Limb (tissue), 2 donors: Measurements from ENCODE around the gene GNB5.
A peak's percentile ranks its signal among the peaks of the same experiment; 100 is the strongest.
"Not testable (repeated sequence)": the region's sequence is repeated elsewhere in the genome, so short reads cannot be mapped to it uniquely, and the experiment has no call there.

Source experiments
- DNase-seq, 2 donors: peaks; one replicate each; pipeline ENCODE4 v3.0.0-alpha.2; 2016; ENCODE audit errors: extremely low spot score in 2 of 2

GNB5 gene

DNA sequence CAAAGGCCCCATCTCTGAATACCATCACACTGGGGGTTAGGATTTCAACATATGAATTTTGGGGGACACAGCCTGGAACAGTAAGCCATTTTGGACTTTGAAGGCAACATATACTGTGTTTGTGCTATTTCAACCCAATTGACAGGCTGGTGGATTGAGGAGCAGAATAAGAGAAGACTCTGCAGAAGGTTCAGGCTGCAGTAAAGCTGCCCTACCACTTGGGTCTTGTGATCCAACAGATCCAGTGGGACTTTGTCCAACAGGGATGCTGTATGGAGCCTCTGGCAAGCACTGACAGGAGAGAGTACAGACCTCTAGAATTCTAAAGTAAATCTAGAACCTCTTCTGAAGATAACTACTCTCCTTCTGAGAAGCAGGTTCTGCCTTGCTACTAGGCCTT, 77.5 kb downstream of the GNB5 start:
- DNase-seq, result no peak

DNA sequence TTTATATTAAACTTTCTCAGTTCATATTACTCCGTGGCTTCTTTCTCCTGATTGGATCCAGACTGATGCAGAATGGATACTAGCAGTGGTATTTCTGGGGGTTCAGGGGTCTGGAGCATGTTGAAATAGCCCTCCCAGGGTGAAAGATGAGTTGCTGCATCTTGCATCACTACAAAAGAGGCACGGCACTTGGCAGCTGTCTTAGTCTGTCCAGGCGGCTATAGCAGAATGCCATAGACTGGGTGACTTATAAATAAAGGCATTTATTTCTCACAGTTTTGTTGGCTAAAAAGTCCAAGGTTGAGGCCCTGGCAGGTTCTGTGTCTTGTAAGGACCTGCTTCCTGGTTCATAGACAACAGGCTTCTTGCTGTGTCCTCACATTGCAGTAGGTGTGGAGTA, 78.0 kb downstream of the GNB5 start:
- DNase-seq, result no peak

DNA sequence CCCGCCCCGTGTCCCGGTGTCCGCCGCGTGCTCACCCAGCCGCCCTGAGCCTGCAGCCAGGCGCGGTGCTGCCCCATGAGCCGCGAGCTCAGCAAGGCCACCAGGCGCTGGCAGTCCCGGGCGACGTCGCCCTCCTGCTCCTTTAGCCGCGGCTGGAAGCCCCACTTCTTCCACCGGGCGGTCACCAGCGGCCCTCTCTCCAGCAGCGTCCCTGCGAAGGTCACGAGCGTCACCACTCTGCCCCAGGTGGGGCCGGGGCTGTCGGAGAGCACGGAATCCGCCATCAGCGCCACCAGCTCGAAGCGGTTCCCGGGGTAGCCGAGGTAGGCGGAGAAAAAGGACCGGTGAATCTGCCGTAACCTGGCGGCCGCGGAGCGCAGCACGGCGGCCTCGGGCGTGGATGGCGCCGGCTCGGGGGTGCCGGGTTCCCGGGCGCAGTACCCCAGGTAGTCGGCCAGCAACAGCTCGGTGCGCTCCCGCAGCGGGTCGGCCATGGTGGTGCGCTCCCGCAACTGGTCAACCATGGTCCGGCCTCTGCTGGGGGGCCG, 78.9 kb downstream of the GNB5 start:
- DNase-seq, result peak in 1 of 2 donors; percentile 59

- no peak for DNase-seq
Measured at GRCh38 chr15:52111517-52112202, 79.5 kb downstream of the GNB5 start.

DNA sequence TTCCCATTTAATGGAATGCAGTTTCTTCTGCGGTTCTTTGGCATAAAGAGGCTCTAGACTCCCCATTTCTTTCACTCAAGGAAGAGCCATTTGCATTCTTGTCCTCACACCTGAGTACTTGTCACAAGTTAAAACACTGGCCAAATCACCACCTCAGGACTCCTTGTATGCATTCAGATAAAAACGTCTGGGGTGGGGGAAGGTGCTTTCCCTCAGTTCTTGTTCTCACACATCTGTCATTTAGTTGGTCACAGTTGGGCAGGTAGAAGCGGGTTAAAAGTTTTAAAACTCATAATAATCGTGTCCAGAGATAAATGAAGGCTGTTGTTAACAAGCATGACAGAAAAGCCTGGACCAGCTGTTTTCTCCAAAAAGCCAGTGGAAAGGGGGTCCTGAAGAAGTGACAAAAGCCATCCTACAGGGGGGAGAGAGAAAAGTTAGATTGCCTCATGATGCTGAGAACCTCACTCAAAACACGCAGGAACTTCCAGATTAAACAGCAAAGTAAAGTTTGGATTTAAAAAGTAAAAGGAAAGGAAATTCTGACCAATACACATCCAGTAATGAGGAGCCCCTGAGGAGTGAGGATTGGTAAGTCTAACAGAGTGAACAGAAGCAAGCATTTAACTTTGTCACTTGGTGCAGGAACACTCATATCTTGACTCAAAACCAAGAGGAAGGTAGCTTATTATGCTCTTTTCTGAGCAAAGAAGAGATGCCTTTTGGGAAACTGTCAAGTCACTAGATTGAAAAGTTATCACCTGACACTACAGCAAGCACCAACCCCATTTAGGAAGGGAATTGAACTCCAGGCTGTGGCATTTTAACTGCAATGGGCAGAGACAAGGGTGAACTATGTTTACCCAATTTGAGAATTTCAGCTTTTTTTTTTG, 81.4 kb downstream of the GNB5 start:
- no peak for DNase-seq

- no peak for DNase-seq
Measured at GRCh38 chr15:52107238-52107637, 84.0 kb downstream of the GNB5 start.

GRCh38 chr15:52106641-52107040, 84.6 kb downstream of the GNB5 start:
- DNase-seq, result no peak

DNA sequence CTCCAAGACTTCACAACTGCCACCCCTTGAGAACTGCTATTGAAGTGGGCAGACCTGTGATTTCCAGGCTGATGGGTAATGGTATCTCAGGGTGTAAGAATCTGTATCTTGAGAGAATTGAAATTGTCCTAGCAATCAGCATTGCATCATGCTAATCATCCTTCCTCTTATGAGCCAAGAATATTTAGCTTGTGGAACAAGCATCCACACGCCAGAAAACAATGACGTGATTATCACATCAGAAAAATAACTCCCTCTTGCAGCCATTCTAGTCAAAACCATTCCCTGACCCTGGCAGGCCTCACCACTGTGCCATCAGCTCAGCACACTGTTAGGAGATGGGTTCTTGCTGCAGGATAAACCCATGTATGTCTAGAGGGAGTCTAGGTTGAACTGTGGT, 85.3 kb downstream of the GNB5 start:
- no peak for DNase-seq

- DNase-seq, result no peak
Measured at GRCh38 chr15:52104532-52105004, 86.6 kb downstream of the GNB5 start.

- DNase-seq, result no peak
Measured at GRCh38 chr15:52103217-52104207, 87.7 kb downstream of the GNB5 start.

DNA sequence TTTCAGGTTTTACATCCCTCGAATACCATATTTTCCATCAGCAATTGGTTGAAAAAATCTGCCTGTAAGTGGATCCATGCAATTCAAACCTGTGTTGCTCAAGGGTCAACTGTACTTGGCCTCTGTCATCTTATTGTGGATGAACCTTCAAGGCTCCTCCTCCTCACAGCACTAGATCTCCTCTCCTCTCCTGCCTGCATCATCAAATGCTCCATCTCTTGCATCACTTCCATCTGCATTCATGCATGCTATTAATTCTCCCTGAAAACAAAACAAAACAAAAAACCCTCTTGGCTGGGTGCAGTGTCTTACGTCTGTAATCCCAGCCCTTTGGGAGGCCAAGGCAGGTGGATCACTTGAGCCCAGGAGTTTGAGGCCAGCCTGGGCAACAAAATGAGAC, 88.7 kb downstream of the GNB5 start:
- no peak for DNase-seq

GRCh38 chr15:52101542-52102323, 89.5 kb downstream of the GNB5 start:
- no peak for DNase-seq

DNA sequence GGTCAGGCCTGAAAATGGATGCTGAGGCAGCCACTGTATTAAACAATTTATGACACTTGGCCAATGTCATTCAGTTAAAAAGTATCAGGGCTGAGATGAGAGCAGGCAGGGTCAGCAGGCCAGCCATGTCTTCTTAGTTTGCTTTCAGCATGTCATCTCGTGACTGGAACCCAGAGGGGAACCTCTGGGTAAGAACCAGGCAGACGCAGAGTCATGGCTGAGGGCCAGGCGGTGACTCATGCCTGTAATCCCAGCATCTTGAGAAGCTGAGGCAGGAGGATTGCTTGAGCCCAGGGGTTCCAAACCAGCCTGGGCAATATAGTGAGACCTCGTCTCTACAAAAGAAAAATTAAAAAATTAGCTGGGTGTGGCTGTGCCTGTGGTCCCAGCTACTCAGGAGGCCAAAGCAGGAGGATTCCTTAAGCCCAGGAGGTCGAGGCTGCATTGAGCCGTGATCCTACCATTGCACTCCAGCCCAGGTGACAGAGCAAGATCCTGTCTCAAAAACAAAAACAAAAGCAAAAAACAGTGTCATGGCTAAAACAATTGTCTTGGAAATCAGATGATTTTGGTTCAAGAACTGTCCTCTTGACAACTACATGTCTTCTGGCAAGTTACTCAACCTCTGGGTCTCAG, 90.3 kb downstream of the GNB5 start:
- DNase-seq, result no peak

- no peak for DNase-seq
Measured at GRCh38 chr15:52099651-52100272, 91.4 kb downstream of the GNB5 start.

DNA sequence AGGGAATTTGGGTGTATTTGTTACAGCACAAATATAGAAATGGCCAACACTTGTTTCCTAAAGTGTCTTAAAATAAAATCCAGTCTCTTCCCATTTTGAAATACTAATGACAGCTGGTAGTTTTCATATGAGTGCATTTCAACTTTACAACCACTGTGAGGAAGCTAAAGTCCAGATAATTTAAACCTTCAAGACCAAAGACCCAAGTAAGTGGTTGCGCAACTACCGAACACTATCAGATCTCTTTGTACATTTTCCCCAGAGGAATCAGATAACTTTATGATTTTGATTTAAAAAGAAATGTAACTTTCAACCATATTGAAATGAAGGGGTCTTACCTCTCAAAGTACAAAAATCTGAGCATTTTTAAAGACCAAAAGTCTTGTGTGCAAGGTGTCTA, 92.9 kb downstream of the GNB5 start:
- no peak for DNase-seq

DNA sequence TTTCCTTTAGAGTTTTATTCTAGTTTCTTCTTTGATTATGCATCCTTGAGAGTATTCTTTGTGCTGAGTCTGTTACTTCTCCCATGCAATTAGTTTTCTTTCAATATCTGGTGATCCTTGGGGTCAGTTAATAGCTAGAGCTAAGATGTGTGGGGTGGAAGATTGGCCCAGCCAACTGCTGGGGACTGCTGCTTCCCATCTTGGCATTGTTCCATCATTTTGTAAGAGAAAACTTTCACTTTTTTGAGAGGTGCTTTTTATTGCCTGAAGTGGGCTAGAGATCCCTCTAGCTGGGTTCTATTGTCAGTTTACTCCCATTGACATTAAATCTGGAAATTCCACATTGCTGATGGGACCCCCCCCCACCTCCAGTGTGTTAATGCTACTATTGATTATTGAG, 94.0 kb downstream of the GNB5 start:
- no peak for DNase-seq

DNA sequence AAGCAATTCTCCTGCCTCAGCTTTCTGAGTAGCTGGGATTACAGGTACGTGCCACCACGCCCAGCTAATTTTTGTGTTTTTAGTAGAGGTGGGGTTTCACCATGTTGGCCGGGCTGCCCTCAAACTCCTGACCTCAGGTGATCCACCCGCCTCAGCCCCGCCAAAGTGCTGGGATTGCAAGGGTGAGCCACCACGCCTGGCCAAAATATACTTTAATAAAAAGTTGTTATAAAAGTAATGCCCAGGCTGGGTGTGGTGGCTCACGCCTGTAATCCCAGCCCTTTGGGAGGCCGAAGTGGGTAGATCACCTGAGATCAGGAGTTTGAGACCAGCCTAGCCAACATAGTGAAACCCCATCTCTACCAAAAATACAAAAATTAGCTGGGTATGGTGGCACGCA, 94.7 kb downstream of the GNB5 start:
- DNase-seq, result not testable (repeated sequence)

- no peak for DNase-seq
Measured at GRCh38 chr15:52095597-52096262, 95.5 kb downstream of the GNB5 start.
